Glomerular endothelial cell (primary cell): ENCODE data around the gene RNF213. TPM values are rescaled to one million over a fixed set of nuclear protein-coding genes. Genes with fewer than 3 reads are reported as not detected.
"Not testable (repeated sequence)": the region's sequence is repeated elsewhere in the genome, so short reads cannot be mapped to it uniquely, and the experiment has no call there.

Experiments
- DNase-seq: peaks from one replicate; pipeline ENCODE4 v3.0.0-alpha.2; 2011; ENCODE audit warnings: low read depth, low spot score; ENCODE audit errors: extremely low read depth
- total RNA-seq: library from RNA; depleted of rRNA; stranded (reverse); fragments of >200 nt; gene quantifications from 2 replicates; pipeline ENCODE4 v1.2.3, GENCODE V29; 2015

Gene RNF213
- total RNA-seq, 1 donor from 2014 or later = 209 TPM

GRCh38 chr17:80291691-80292487 is 31.2 kb downstream of the RNF213 start:
- no peak for DNase-seq

DNA sequence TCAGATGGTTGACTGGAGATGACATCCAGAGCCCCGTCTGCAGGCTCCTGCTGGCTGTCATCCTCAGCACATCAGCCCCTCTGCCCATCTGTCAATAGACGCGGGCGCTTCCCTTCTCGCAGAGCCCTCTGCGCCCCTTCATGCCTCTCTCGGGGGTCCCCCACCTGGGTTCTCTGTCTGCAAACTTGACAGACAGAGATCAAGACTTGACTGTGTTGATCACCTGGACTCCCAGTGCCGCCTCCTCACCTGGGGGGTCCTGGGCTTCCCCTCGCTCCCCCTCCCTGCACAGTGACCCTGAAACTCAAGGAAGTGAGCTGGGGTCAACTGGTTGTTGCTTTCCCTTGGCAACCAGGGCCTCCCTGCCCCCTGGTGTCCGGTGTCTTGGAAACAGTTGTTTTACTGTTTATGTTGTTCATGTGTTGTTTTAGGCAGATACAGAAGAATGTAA is 31.9 kb downstream of the RNF213 start:
- no peak for DNase-seq

DNA sequence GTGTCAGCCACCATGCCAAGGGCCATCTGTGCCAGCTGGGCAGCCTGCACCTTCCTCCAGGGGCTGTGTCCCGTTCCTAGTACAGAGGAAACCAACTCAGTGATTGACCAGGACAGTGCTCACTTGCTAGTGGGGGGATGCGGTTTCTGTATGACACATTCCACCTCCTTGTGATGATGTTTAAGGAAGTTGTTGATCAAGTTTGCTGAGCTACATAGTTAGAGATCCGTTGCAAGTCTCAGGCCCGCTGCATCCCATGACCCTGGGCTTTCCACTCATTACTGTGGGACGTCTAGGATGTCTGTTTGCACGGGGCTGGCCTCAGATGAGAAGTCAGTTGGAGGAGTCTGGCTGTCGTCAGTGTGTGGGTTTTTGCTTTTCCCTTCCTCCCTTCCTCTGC is 33.6 kb downstream of the RNF213 start:
- no peak for DNase-seq

- DNase-seq = no peak
Observed at GRCh38 chr17:80294653-80295052, 34.0 kb downstream of the RNF213 start.

DNA sequence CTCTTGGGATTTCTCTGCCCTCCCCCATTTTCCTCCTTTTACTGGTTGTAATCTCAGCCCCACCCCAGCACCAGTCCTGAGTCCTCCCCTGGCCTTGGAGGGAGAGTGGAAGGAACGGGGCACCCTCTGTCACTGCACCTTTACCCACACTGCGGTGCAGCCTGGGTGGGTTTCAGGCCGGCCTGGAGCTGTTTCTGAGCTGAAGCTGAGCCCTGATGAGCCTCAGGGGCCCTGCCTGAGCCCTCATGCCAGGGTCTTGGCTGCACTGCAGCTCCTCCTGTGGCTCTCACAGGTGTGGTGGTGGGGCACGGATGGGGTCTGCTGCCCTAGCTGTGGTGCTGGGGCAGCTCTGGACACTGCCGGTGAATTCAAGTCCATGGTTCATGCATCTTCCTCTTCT is 34.5 kb downstream of the RNF213 start:
- DNase-seq = no peak

DNA sequence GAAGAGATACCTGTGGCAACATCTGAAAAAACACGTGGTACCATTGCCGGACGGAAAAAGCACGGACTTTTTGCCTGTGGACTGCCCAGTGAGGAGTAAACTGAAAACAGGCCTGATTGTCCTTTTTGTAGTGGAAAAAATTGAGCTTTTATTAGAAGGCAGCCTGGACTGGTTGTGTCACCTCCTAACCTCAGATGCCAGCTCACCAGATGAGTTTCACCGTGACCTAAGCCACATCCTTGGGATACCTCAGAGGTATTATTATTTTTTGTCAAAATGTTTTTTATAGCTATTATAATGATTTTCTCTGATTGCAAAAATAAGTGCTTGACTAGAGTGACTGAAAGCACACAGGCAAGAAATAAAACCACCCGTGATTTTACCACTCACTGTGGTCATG is 34.9 kb downstream of the RNF213 start:
- DNase-seq = no peak

- DNase-seq = no peak
Observed at GRCh38 chr17:80296221-80296620, 35.6 kb downstream of the RNF213 start.

DNA sequence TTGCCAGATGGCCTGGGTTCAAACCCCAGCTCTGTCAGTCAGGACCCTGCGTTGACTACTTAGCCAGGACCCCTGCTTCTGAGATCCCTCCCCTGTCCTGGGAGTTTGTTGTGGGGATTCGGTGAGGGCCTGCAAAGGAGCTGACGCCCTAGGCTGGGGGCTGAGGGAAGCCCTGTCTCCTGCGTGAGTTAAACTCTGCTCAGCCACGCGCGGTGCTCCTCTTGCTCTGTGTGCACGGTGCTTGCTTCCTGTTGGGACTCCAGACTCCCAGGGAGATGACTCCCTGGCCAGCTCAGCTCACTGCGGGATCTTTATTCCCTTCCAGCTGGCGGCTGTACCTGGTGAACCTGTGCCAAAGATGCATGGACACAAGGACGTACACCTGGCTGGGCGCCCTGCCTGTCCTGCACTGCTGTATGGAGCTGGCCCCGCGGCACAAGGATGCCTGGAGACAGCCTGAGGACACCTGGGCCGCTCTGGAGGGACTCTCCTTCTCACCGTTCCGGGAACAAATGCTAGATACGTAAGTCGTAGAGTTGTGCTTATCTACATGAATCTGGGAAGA is 37.4 kb downstream of the RNF213 start:
- no peak for DNase-seq

DNA sequence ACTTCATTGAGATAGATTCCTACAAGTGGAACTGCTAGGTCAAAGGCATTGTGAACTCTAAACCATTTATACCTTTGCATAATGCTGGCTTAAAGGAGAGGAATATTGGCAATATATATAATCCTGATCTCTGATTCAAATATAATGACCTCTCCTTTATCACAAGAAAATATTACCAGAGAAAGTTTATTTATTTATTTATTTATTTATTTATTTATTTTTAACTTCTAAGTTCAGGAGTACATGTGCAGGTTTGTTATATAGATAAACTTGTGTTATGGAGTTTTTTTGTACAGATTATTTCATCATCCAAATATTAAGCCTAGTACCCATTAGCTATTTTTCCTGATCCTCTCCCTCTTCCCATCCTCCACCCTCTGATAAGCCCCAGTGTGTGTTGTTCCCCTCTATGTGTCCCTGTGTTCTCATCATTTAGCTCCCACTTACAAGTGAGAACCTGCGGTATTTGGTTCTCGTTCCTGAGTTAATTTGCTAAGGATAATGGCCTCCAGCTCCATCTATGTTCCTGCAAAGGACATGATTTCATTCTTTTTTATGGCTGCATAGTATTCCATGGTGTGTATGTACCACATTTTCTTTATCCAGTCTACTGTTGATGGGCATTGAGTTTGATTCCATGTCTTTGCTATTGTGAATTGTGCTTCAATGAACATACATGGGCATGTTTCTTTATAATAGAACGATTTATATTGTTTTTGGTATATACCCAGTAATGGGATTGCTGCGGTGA is 38.9 kb downstream of the RNF213 start:
- DNase-seq = not testable (repeated sequence)

- not testable (repeated sequence) for DNase-seq
Observed at GRCh38 chr17:80300756-80301155, 40.1 kb downstream of the RNF213 start.

GRCh38 chr17:80303824-80304223 is 43.2 kb downstream of the RNF213 start:
- DNase-seq = no peak

DNA sequence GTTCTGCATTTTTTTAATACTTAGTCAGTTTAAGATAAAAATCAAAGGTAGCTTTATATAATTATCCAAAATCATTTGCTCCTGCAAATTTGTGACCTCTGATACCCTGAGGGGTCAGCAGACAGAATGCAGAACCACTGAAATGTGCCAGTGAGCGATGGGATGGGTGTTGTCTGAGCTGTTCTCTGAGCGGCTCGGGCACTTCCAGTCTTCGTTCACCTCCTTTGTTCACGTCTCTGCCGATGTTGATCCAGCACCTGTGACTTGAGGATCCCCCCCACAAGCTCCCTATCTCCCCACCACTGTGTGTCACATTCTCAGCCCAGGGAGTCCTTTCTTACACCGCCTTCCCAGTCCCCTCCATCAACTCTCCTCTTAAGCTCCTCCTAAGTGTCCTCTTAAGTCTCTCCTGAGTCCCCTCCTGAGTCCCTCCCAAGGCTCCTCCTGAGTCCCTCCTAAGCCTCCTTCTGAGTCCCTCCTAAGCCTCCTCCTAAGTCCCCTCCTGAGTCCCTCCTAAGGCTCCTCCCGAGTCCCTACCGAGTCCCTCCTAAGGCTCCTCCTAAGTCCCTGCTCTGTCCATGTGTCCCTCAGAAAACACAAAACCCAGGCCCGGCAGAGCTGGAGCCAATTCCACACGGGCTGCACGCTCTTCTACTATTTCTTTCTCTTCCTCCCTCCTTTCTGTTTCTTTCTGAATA is 47.5 kb downstream of the RNF213 start:
- no peak for DNase-seq

DNA sequence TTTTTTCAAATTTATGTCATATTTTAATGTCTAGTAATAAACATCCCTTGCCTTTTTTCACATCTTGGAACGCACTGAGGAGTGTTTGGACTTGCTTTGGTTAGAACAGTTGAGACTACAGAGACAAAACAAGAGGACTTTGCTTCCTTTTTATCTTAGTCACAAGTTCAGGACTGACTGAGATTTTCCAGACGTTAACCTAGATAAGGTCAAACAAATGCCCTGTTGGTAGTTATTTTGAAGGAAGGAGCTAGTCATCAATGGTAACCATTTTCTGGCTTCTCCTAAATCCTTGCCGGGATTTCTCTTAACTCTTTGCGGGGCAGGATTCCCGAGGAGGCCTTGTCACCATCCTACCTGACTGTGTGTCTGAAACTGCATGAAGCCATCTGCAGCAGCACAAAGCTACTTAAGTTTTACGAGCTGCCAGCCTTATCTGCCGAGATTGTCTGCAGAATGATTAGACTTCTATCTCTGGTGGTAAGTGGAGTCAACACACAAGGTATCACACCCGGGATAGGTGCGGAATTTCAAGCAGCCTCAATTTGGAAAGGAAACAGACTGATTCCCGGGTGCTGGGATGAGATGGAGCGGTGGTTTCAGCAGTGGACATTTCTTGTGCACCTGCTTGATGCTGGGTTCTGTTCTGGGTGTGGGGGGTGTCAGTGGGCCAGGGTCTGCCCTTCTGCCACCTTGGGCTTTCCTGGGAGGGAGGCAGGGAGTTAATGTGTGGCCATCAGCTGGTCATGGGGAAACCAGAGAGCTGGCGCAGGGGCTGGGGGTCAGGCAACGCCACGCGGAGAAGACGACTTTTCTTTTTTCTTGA is 48.3 kb downstream of the RNF213 start:
- no peak for DNase-seq

- no peak for DNase-seq
Observed at GRCh38 chr17:80311216-80311827, 50.7 kb downstream of the RNF213 start.

- DNase-seq = no peak
Observed at GRCh38 chr17:80312621-80313135, 52.0 kb downstream of the RNF213 start.

DNA sequence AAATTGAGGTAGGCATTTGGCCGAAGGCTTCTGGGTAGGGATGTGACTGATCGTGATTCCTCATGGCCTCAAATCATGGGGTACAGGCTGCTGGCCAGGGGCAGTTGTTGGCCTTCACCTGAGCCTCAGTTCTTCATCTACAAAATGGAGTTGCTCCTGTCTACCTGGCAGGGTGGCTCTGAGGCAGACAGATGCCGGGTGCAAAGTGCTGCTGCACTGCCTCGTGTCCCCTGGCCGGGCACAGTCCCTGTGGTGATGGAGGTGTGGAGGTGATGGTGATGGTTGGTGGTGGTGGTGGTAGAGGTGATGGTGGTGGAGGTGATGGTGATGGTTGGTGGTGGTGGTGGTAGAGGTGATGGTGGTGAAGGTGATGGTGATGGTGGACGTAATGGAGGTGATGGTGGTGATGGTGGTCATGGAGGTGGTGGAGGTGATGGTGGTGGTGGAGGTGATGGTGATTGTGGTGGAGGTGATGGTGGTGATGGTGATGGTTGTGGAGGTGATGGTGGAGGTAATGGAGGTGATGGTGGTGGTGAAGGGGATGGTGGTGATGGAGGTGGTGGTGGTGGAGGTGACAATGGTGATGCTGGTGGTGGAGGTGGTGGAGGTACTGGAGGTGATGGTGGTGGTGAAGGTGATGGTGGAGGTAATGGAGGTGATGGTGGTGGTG is 52.6 kb downstream of the RNF213 start:
- DNase-seq = no peak

GRCh38 chr17:80313946-80314345 is 53.3 kb downstream of the RNF213 start:
- DNase-seq = not testable (repeated sequence)

- no peak for DNase-seq
Observed at GRCh38 chr17:80315517-80316182, 55.0 kb downstream of the RNF213 start.
